CMK (cell line): ENCODE measurements around the gene FXYD6.
"Not testable (repeated sequence)": the region's sequence is repeated elsewhere in the genome, so short reads cannot be mapped to it uniquely, and the experiment has no call there.

Experiments used
- DNase-seq: peaks from one replicate; pipeline ENCODE4 v3.0.0-alpha.2; 2010; ENCODE audit warnings: low read depth

Gene FXYD6, protein sequence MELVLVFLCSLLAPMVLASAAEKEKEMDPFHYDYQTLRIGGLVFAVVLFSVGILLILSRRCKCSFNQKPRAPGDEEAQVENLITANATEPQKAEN

DNA sequence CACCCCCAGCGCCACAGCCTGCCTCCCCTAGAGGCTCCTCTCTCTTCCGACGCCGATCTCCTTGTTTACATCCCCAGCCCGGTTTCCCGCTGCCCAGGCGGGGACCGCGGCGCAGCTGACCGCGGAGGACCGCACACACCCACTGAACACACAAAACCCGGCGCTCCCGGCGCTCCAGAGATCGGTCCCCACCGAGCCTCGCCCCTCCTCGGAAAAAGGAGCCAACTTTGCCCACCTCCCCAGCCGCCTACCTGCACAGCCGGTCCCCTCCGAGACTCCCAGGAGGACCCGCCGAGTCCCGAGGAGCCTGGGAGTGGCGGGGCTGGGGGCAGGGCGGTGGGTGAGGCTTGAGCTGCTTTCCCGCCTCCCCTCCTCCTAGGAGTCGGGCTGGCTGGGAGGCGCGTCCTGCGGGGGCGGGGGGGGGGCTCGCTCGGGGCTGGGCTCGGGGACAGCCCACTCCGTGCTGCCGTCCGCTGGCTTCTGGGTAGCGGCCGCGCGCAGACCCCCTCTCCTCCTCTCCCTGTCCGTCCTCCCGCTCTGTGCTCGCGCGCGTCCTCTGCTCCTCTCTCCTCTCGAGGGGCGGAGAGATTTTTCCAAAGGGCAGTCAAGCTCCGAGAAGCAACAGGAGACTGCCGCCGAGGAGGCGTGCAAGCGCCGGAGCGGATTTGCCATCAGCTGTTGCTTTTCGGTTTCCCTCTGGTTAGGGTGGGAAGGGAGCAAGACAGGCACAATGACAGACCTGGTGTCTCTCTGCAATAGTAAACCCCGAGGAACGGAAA lies at the start of gene FXYD6:
Gene FXYD6, minus strand, starts transcription at position 318 of the 779 bp plus-strand sequence. CDS start 33,882 bp downstream, outside the sequence.
- no peak for DNase-seq

DNA sequence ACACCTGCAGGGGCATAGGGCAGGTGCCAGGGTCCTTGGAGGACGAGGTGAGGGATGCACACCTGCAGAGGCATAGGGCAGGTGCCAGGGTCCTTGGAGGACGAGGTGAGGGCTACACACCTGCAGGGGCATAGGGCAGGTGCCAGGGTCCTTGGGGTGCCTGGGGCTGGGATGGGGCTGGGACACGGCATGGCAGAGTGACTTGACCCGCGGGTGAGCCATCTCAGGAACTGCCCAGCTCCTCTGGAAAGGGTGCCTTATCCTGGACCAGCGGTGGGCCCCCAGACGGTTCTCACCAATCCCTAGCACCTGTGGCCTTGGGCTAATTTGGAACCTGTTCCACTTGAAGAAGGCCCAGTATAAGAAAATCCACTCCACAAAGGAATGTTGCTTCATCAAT lies 49.7 kb upstream of the FXYD6 start:
- DNase-seq: not testable (repeated sequence)

DNA sequence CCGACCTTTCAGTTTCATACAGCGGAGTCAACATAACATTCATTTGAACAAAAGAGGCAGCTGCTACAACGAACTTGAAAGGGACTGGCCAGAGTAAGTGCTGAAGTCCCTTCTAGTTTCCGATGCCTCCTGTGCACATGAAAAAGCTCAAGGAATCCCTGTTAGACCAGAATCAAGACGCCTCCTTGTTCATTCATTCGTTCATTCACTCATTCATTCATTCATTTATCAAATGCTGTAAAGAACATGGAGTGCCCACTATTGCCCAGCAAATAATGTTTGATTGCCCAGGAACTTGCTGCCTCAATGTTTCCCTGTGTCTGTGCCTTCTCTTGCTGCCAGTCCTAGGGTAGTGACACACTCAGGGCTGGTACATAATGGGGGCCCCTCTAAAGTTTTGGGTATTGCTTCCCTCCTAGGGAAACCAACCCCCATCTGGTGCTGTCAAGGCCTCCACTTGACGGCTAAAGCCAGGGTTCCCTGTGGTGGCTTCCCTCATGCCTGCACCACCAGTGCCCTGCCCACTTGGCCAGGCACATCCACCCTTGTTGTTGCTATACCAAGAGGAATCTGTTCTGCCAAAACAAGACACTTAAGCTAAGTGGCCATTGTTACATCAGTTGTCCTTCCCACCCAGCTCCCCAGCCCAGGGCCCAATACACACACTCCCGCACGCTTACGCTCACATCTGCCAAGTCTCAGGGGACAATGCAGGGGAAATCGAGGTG lies 48.9 kb upstream of the FXYD6 start:
- no peak for DNase-seq

DNA sequence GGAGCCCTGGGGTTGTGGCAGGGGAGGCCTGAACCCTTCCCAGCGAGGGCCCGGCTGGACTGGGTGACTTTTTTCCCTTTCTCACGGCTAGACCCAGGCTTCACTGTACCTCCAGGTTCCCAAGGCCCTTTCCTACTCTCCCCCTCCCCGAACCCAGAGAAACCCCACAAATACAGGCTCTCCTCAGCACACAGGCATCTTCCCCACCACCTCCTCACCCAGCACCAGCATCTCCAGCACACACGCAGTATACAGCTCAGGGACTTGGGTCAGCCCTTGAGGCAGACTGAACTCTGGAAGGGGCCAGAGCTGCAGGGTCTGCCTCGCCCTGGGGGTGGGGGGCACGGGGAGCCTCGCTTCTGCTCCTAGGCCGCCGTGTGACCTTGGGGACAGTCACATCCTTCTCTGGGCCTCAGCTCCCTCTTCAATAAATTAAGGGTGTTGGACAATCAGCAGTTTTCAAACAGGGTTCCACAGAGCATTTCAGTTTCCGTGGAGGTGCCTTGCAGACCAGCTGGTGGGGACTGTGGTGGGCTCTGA lies 48.2 kb upstream of the FXYD6 start:
- no peak for DNase-seq

DNA sequence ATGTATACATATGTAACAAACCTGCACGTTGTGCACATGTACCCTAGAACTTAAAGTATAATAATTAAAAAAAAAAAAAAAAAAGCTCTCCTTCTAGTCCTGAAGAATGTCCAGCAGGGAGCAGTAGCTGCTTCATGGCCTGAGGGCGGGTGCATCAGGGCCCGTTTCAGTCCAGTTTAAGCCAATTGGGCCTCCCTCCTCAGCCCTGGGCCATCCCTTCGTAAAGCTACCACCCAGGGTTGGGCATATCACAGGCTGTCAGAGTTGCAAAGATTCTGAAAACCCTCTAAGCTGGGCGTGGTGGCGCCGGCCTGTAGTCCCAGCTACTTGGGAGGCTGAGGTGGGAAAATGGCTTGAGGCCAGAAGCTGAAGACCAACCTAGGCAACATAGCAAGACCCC lies 47.3 kb upstream of the FXYD6 start:
- DNase-seq: no peak

DNA sequence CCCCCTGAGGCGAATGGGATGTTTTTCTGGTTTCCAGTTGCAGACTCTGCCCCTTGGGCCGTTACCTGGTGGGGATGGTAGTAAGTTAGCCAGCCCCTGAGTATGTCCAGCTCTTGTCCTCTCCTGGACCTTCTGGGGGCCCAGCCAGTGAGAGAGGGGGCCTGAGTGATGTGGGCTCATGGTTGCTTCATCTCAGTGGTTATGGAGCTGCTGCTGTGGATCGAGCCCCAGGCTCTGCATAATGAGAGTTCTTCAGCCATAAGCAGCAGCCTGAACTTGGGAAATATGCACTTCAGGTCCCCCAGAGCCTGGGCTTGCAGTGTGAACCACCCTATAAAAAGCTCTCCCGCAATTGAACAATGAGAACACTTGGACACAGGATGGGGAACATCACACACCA lies 46.8 kb upstream of the FXYD6 start:
- DNase-seq: no peak

DNA sequence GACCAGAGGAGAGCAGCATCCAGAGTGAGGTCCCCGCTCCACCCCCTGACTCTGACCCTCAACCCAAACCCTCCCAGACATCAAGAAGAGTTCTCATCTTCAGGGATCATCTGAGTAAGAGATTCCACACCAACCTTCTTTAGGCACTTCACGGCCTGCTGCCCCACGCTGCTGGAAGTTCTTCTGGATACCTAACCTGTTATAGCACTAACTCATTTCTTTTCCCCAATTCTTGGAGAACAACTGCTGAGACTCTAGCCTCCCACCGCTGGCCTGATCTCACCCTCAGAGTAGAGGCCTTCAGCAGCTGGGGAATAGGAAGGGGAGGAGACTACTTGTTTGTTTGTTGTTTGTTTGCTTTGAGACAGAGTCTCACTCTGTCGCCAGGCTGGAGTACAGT lies 45.4 kb upstream of the FXYD6 start:
- no peak for DNase-seq

DNA sequence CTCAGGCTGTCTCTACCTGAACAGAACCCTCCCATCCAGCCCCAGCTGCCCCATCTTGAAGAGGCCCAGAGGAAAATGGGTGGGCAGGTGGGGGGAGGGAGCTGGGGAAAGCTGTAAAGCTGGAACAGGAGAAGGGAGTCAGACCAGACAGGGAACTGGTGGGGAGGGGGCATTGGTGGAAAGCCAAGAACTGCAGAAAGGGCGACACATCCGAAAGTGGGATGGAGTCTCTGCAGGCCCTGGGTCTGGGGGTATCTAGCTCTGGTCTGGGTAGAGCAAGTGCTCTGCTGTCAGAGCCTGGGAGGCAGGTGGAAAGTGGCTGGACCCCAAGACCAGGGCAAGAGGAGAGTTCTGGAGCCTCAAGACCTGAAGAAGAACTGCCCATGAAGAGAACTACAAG lies 45.0 kb upstream of the FXYD6 start:
- DNase-seq: no peak

DNA sequence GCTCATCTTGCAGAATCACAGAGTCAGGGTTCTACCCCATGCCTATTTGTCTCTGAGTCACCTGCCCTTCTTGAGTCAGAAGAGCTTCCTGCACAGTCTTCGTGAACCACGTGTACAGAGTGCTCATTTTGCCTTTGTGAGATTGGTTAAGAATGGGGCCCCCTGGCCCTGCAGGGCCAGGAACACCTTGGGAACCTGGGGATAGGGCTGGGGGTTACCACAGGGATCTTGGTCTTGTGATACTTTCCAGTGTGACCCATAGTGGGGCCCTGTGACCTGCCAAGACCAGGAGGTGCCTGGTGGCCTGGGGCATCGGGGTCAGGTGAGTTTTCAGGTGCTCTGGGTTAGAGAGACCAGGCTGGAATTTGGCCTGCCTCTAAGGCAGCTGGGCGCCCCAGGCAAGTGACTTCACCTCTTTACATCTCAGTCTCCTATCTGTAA lies 43.3 kb upstream of the FXYD6 start:
- no peak for DNase-seq

DNA sequence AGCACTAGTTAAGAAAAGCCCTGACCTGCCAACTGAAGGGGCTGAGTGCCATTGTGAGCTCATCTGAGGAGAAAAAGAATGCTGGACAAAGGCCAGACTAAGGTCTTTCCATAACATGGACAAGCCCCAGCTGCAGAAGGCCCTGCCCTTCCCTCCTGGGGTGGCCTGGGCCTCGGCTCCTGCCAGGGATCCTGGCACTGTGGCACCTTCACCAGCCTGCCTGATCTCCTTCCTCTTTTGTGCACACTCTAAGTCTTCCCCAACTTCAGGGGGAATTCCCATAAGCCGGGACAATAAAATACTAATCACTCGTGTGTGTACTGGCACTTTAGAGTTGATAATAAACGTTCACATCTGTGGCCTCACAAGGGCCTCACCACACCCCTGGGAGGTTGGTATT lies 42.9 kb upstream of the FXYD6 start:
- DNase-seq: no peak

DNA sequence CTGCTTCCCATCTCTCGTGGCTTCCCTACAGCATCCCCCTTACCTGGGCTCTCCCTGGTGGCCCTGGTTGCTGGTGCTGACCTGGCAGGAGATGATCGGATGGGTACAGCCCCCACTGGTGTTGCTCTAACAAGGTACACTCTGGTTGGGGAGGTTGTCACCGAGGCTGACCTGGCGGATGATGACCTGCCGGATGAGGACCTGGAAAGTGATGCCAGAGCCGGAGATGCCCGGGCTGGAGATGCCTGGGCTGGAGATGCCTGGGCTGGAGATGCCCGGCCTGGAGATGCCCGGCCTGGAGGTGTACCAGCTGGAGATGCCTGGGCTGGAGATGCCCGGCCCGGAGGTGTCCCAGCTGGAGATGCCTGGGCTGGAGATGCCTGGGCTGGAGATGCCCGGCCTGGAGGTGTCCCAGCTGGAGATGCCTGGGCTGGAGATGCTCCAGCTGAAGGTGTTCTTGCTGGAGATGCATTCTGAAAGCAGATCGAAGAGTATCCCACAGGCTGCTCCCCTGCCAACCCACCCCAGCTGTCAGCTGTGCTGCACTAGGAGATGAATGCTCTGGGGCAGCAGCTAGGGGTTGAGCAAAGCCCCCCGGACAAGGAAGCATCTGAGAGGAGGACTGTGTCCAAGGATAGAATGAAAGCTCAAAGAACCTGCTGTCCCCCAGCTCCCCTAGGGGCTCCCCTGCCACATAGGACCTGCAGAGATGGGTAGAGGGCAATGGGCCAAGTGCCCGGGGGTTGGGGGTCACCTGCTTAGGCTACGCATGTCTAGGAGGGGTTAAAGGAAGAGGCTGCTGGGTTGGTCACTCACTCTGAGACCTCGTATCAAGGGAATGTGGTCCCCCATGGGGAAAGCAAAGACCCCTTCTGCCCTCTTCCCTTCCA lies 42.2 kb upstream of the FXYD6 start:
- no peak for DNase-seq

DNA sequence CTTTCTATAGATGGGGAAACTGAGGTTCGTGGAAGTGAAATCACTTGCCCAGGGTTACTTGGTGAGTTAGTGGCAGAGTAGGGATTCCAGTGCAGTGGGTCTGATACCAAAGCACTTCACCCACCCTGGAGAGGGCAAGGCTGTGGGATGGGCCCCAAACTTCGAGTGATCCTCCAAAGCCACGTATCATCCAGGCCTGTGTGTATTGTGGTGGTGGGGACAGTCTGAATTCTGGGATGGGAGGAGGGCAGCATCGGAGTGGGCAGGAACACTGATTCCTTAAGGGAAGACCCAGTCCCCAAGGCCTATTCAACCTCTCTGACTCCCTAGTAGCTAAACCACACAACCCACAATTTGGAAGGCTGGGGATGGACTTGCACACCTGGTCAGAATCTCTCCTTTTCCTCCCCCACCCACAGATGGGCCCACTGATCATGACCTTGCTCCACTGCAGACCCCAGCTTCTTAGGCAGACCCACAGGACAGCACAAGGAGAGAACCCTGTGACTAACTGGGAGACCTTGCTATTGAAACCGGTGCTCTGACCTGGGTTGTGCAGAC lies 41.2 kb upstream of the FXYD6 start:
- DNase-seq: no peak

DNA sequence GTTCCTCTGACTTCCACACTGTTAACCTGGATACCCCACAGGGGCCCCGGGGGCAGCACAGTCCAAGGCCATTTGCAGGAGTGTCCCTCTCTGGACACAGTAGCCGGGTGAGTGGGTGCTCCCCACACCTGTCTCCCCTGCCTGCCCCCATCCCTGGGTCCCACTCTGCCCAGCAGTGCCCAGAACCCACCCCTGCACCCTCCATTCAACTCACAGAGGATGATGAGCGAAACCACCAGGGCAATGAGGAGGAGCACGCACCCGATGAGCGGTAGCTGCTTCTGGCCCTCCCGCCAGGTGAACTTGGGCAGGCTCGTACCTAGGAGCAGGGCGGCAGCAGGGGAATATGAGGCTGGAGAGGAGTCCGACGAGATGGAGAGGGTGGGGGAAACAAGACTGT lies 40.5 kb upstream of the FXYD6 start:
- DNase-seq: no peak

DNA sequence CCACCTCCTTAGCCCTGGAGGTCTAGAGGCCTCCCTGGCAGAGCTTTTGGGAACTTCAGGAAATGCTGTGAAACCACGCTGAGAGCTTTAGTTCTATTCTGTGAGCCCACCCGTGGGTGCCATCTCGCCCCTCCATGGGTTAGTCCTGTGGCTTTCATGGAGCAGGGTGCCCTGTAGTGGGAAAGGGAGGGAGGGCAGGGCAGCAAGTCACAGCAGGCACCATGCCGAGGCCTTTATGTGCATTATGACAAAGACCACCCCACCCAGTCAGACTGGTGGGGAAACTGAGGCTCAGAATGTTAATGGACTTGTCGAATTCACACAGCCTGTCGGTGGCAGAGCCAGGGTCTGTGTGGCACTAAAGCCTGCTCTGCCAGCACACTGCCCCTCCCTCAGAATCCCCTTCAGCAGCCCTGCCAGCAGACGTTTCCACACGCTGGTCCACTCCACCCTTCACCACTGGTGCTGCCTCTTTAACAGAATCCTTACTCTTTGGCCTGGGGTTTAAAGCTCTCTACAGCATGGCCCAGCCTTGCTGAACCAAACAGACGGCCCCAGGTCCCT lies 39.3 kb upstream of the FXYD6 start:
- no peak for DNase-seq

DNA sequence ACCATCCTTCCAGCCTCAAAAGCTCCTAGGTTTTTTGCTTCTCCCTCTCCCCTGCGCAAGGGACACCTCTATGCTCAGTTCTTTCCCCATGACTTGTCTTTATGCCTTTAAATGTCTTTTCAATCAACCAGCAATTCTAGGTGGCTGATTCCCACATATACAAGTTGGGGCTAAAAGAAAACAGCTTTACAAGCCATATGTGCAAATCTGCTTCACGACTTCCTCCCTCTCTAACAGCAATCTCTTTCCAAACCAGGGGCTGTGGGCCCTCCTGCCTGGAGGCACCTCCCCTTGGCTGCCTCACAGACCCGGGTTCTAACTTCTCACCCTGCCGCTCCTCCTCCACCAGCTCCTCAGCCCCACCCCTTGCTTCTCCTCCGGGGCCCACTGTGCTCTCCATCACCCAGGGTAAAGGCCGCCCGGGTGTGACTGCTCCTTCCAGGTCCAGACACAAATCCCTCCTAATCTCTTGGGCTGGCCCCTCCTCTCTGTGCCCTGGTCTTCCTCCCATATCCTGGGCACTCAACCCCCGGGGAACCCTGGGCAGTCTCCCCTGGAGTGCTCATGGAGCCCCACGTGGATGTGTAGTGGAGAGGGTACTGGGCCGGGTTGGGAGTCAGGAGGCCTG lies 38.6 kb upstream of the FXYD6 start:
- no peak for DNase-seq

DNA sequence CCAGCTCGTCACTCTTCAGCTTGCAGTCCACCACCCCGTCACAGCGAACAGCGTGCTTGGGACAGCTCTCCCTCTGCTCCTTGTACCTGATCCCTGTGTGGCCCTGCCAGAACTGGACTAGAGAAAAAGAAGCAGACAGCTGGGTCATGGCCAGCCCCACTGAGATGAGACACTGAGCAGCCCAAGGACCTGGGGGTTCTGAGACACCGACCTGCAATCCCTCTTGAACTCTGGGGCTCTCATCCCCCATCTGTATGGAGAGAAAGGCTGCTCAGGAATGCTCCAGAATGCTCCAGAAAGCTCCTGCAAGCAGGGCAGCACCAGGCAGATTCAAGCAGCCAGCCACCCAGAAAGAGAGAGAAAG lies 37.9 kb upstream of the FXYD6 start:
- no peak for DNase-seq

DNA sequence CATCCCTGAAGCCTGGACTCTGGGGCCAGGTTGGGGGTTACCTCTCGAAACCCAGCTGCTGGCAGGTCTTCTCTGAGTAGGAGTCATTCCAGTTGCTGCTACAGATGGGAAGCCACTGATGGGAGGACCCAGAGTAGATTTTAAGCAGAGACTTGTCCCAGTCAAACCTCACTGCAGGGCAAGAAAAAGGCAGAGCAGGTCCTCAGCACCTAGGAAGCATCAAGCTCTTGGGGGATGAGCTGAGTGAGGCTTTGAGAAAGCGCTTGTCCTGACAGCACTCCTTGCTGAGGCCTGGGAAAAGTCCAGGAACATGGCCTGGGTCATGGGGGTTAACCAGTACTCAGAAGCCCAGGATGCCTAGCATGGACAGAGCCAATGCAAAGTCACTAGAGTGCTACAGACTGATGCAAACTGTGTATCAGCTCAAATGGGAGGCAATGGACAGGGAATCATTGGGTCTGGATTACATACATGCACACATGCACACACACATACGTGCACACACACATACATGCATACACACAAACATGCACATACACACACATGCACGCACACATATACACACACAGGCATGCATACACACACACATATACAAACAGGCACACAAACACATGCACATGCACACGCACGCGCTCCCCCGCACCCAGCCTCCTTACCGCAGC lies 37.4 kb upstream of the FXYD6 start:
- no peak for DNase-seq

DNA sequence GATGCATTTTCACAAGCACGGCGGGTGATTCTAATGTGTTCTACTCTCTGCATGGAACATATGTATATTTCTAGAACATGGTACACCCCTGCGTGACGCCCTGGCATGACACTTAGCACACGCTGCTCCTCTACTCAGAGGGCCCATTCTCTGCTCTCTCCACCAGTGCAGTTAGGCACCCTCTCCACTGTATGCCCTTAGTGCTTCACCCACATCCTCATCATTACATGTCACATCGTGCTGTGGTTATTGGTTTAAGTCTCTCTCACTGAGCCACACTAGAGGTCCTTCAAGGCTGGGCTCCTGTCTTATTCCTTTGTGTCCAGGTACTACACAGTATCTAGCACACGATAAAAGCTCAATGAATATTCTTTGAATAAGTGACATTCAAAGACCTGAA lies 36.0 kb upstream of the FXYD6 start:
- DNase-seq: no peak

DNA sequence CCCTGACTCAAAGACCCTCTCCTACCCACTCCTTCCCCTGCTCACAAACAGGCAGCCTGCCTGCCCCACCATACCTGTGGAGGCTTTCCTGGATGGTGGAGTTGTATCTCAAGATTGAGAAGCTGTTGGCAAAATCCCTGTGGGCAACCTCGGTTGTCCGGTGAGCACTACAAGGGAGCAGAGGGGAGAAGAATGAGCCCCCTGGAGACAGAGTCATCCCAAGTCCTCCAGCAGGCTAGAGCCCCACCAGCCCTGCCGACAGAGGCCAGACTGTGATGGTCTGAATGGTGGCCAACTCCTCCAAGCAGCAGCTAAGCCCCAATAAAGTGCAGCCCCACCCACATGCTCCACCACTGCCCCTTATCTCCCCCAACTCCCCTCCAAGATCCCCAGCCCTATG lies 35.2 kb upstream of the FXYD6 start:
- DNase-seq: no peak

DNA sequence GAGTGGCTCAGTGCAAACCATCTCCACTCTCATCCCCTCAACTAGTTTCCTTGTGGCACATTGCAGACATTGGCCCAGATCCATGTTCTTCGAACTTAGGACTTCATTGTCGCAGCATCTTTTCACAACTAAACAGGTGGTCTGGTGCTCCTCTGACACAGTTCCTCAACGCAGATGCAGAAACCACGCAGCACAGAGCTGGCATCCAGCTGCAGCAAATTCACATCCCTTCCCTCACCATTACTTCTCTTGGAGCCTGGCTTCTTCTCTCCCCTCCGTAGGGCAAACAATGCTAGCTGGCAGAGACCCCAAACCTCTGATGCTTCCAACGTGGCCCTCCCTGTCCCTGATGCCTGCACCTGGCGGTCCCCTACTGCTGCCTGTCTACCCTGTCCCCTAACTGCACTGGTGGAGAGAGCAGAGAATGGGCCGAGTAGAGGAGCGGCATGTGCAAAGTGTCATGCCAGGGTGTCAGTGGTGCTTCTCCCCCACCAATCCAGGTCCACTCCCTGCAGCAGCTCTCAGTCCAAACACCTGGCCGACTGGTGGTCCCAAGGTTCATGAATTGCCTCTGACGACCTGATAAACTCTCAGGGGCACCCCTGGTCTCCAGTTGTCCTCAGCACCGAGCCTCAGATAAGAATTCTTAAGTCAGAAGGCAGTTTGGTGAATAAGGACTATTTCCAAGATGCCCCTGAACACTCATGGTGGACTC lies 34.6 kb upstream of the FXYD6 start:
- no peak for DNase-seq
